SK-N-MC (cell line): ENCODE data around the gene FAP.

ENCODE experiments used
- EZH2 ChIP-seq: fragments of 200-600 bp; sonication (generic); IDR thresholded peaks from one replicate; pipeline ENCODE4 v1.6.1; 2017; ENCODE audit warnings: antibody characterized with exemption
- POLR2AphosphoS5 ChIP-seq: IDR thresholded peaks from 2 replicates; pipeline ENCODE4 v1.6.1; 2012; ENCODE audit warnings: mild to moderate bottlenecking, low read depth, low read length, borderline replicate concordance

DNA sequence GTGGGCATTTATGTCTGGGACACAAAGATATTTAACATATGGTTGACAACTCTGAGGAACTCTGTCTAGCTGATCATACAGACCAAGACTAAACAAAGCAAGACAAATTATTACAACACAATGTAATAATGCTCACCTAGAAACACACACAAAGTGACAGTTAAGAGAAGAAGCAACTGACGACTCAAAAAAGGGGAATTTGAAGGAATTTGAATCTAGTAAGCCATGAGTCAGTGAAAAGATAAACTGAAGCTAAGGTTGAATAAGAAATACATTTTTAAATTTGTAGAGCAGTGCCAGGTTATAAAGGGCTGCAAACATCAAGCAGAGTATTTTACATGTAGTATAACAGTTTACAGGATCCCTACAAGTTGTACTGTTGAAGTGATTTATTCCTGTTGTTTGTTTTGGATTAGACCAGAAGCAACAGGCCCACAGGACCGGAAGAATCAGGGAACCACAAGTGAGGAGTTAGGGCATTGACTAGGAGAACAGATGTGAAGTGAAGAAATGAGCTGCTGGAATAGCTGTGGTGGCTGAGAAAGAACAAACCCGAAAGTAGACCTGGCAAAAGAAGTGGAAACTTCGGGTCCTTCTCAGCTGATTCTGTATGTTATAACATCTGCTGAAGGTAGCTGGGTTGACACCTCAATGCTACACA is 39.6 kb upstream of the FAP start:
- no peak for TF ChIP-seq POLR2AphosphoS5
- TF ChIP-seq EZH2 = no peak
